ENCODE data around the gene TYMS.

Gene TYMS

DNA sequence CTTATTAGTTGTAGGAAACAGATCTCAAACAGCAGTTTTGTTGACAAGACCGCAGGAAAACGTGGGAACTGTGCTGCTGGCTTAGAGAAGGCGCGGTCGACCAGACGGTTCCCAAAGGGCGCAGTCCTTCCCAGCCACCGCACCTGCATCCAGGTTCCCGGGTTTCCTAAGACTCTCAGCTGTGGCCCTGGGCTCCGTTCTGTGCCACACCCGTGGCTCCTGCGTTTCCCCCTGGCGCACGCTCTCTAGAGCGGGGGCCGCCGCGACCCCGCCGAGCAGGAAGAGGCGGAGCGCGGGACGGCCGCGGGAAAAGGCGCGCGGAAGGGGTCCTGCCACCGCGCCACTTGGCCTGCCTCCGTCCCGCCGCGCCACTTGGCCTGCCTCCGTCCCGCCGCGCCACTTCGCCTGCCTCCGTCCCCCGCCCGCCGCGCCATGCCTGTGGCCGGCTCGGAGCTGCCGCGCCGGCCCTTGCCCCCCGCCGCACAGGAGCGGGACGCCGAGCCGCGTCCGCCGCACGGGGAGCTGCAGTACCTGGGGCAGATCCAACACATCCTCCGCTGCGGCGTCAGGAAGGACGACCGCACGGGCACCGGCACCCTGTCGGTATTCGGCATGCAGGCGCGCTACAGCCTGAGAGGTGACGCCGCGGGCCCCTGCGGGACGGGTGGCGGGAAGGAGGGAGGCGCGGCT lies at the start of gene TYMS:
TYMS (plus strand) TSS at position 343 of the 690 bp plus-strand sequence; CDS start at position 433, 90 bp downstream.
- no peak for DNase-seq

DNA sequence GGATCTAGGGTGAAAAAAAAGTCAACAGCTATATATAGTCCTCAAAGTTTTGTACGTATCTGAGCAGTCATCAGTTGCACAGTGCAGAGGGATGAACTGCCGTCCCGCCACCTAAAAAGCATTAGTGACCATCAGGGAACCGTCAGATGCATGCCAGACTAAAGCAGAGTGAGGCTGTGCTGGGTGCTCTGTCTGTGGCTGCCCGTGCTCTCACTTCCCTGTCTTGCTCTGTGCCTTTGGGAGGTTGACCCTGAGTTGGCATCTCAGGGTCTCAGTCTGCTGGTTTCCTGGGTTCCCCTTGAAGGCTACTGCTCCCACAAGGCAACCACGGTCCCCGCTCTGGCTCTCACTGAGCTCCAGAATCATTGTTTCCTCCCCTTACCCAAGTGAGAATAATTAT lies 49.5 kb upstream of the TYMS start:
- no peak for DNase-seq

DNA sequence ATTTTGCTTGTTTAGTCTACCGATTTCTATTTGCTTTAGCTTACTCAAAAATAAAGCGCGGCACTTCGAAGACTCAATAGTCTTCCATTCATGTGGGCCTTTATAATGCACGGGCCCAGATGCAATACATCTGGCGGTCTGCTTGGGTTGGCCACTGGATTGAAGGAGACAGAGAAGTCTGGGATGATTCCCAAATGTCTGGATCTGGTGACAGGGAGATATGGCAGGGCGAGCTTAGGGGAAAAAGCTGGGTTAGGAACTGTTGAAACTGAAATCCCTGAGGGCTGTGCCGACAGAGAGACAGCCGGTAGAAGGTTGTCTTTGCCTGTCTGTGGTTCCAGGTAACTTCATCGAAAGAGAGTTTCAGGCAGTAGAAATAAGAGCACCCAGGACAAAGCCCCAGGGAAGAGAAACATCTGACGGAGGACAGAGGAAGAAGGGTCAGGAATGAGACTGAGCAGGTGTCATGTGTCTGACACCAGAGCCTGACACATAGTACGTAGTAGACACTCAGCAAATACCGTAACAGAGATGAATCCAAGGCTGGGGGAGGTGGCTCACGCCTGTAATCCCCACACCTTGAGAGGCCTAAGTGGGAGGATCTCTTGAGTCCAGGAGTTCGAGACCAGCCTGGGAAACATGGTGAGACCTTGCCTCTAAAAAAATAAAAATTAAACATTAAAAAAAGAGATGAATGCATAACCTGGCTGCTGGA lies 47.1 kb upstream of the TYMS start:
- DNase-seq: no peak

DNA sequence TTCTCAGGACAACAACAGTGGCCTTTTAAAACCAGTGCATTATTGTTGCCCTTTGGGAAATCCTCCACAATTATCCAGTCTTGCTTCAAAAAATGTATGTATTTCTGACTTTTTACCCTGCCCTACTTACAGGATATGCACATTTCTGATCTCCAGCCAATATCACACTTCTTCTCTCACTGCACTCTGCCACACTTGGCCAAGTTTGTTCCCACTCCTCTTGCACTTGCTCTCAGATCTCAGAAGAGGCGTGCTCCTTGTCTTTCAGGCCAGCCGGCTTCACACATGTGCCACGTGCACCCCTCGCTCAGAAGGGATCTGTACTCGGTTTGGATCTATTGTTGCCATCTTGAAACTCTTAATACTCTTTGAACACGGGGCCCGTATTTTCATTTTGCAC lies 45.3 kb upstream of the TYMS start:
- DNase-seq: no peak

DNA sequence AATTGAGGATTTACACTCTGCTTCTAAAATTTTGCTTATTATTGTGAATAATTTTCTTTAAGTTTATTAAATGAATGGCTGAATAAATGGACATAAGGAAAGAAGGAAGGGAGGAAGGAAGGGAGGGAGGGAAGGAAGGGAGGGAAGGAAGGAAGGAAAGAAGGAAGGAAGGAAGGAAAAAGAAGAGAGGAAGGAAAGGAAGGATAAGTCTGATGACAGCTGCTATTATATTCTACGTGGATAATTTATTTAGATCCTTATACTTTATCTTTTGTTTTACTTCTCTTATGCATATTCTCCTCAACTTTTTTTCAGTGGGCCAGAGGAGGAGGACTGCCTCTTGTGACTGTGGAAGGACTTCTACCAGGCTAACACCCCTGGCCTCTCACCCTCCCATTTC lies 43.3 kb upstream of the TYMS start:
- no peak for DNase-seq

DNA sequence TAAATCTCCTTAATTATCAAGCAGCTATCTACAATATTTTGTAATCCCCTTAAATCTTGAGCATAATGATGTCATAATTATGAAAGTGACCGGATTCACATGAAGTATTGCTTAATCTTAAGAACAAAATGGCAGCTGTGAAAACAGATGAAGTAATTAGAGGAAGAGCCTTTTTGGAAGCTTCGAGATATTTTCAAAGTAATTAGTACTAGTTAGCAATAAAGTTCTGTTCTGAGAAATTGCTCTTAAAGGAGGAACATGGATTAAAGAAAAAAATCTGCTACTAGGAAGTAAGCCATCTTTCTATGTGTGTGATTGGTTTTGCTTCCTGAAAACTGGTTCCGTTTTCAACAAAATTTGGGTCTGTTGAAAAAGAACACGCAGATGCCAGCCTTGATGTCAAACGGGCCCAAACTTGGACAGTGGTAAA lies 42.3 kb upstream of the TYMS start:
- no peak for DNase-seq

DNA sequence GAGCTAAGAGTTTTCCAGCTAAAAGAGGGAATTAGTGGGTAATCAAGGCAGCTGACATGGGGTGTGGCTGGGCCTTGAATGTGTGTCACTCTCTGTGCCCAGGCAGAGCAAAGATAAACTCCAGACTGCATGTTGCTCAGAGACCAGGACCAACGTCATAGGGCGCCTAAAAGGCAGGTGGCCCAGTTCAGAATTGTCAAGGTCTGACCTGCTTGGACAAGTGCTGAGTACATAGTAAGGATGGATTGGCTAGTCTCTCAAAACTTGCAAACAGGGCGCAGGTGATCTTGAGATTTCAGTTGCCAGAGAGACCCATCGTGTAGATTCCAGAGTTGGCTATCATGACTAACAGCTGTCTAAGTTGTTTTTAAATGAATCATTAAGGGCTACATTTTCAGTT lies 41.7 kb upstream of the TYMS start:
- DNase-seq: no peak

DNA sequence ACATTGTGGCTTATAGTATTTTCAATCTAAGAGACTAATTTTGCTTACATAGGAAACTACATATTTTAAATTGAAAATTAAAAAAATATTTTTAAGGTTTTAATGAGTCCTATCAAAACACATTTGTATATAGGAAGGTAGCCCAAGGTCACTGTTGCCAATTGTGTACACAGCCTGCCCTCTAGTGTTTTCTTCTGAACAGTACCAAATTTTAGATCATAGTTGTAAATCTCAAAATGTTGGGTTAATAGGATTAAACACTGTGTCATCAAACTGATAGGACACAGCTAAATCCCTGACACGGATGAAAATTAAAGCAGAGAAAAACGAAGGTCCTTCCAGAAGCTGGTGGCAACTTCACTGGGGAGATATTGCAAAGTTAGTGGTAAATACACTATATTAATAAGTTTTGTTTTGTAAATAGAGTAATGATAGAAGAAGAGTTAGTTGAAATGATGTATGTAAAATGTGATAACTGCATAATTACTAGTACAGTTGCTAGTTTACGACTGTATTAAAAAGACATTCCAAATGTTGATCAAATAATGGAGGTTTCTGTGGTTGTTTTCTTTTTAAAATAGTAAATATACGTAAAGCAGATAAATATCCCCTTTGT lies 41.0 kb upstream of the TYMS start:
- peak; percentile 14 for DNase-seq

DNA sequence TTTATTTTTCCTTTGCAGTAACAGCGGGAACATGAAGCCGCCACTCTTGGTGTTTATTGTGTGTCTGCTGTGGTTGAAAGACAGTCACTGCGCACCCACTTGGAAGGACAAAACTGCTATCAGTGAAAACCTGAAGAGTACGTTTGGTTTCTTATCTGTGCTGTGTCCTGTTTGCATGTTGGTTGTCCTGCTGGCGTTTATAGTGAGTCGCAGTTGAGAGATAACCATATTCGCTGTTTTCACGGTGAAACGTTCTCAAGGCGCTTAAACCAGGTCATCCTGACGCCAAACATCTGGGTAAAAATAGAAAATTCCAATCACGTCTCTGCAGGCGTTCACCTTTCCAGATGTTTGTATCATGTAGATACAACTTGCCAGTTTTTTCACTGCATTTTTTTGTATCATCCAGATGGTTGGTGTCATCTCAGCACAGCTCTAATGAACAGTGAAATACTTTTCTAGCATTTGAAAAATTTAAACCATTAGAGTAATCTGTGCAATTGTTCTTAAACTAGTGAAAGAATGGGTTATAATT lies 39.4 kb upstream of the TYMS start:
- DNase-seq: no peak

DNA sequence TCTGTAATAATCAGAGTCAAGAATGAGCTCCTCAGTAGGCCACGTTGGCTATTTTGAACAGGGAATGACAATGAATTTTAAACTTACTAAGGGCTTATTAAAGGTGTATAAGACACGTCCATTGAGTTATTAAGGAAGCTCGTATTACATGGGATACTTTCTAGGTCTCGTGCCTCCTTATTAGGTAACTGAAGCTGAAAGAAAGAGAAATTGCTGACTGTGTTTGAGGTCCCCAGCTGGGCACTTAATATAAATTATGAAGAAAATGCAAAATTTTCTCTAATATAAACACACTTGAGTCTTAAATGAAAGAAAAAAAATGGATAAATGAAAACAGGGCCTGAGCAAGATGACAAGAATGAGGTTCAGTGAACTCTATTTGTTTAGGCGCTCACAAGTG lies 38.8 kb upstream of the TYMS start:
- DNase-seq: no peak

DNA sequence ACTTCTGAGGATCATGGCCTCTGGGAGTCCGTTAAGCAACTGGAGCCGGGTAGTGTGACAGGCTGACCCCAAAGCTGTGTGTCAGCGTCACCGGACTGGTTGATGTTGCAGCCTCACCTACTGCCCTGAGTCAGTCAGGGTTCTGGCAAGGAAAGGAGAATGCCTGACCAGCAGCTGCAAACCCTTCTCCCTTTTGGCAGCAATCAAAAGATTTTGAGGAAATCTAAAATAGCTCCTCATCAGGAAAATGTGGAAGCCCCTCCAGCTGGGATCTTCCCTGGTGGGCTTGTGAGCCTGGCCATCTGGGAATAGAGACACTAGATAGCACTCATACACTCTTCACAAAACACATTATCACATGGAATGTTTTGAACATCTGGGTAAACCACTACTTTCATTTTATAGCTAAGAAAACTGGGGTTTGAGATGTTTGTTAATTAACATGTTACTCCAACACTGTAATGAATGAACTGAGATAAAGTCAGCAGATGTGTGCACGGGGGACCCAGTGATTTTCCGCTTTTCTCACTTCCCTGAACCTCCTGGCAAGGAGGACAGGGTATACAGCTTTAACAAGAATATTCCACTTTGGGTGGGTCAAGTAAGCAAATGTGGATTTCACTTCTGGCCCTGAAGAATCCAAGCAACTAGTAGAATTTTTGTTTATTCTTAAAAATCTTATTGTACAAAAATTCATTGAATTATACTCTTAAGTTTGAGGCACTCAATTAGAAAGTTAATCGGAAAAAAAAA lies 36.0 kb upstream of the TYMS start:
- no peak for DNase-seq

DNA sequence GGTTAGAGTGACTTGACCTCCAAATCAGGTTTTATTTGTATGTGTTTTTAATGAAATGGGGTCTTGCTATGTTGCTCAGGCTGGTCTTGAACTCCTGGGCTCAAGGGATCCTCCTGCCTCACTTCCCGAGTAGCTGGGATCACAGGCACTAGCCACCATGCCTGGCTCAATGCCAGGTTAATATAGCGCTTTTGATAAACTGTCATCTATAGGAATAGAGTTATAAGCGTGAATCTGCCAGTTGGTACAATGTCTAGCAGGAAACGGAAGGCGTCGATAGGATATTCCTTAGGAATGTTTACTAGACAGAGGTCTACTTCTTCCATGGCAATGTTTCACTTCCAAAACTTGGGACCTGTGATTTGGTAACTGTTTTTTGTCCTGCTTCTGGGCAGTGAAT lies 35.2 kb upstream of the TYMS start:
- DNase-seq: no peak

DNA sequence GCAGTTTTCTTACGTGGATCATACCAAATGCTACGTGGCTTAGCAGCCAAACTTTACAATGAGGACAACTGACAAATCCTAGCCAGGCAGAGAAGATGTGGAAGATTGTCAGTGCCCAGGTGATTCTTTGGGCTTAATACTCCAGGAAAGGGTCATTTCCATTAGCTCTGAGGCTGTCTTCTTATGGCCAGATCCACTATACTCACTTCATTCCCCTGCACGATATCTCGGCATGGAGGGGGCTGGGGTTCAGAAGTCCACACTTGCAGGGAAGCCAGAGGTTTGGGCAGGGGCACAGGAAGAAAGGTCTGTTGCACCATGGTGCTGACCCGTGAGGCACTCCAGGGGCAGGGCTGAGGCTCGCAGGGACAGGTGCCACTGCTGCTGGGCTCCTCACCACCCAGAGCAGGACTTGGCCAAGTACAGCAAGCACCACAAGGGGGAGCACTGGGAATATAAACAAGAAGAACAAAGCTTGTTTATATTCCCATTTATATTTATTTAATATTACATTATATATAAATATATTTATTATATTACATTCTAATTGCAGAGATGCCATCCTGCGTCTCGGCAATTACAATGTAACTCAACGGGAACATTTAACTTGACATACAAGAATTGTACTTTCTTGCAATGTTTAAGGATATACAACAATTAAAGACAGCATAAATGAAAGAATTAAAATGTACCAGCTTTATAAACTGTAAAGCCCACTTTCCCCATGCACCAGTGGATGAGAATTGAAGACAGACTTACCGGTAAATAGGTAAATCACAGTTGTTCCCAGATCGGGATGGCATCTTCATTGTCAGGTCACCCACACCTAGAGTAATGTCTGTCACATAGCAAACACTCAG lies 33.5 kb upstream of the TYMS start:
- DNase-seq: peak; percentile 12

DNA sequence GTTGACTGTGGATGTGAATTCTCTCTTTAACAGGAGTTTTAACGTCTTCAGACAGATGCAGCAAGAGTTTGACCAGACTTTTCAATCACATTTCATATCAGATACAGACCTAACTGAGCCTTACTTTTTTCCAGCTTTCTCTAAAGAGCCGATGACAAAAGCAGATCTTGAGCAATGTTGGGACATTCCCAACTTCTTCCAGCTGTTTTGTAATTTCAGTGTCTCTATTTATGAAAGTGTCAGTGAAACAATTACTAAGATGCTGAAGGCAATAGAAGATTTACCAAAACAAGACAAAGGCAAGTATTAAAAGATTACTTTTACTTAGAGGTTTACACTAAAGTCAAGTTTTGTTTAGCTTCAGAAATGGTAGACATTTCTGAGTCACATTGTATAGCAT lies 30.2 kb upstream of the TYMS start:
- DNase-seq: no peak

DNA sequence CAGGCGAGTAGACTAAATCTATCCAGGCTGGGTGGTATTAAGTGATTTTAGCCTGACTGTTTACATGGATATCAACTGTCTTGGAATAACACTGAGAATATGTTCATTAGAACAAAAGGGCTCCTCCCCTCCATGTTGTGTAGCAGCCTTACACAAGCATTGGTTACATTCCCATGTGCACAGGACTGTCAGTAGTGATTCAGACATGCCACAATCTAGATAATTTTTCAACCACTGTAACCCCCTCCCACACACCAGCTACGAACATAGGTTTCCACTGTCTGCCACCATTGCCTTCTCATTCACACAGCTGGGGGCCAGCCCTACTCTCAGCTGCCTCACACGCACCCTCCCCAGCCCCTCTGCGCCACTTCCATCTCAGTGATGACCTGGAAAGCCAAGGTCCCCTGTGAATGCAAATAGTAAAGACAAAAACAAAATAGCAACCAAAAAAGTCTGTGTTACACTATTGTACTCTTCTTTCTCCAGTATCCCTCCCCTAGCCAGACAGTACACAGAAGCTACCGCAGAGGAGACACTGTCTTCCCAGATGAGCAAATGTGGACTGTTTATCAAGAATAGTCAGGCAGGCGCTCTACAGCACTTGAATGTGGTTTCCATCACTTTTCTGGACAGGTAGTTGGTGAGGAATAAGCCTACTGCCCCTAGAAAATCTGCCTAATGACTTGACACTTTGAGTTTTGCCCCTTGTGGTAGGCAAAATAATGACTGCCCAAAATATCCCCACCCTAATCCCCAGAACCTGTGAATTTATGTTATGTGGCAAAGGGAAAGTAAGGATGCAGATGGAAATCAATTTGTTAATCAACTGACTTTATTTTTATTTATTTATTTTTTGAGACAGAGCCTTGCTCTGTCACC lies 27.9 kb upstream of the TYMS start:
- DNase-seq: no peak

DNA sequence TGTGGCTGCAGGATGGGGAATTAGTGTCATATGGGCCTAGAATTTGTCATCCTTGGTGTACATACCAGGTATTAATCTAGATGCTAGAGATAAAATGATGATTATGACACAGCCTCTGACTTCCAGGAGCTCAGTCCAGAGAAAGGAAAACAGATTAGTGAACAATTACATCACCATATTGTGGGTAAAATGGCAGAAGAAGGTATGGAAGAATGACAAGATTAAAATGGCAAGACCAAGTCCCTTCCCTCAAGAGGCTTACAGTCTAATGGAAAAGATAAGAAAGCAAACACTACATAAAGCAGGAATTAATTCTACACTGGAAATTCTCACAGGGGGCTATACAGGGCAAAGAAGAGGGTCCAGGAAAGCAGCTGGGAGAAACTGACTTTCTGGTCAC lies 25.9 kb upstream of the TYMS start:
- DNase-seq: no peak

DNA sequence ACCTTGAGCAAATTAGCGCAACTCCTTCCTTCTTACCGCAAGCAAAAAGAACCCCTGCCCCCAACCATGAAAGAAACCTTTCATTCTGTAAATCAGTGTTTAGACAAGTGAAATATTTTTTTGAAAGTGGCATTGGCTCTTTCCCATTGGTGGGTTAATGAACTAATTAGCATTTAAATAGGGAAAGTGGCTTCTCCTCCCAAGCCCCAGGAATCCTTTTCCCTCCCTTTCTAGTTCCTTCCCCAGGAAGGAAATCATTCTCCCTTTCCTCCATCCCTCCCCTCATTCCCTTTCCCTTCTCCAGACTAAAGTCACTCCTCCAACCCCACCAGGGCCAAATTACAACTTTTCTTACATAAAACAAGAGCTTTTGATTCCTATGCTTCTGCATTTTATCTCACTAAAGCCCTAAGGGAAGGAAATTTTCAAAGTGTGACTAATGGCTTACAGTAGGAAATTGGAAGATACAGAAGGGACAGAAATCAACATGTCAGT lies 22.9 kb upstream of the TYMS start:
- DNase-seq: no peak

DNA sequence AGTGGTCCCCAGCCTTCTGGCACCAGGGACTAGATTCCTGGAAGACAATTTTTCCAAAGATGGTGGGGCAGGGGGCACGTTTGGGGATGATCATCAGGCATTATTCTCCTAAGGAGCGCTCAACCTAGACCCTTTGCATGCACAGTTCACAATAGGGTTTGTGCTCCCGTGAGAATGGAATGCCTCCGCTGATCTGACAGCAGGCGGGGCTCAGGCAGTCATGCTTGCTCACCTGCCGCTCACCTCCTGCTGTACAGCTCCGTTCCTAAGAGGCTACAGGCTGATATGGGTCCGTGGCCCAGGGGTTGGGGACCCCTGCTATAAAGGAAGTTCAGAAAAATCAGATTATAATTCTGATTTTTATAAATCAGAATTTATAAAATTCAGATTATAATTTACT lies 22.3 kb upstream of the TYMS start:
- DNase-seq: no peak

DNA sequence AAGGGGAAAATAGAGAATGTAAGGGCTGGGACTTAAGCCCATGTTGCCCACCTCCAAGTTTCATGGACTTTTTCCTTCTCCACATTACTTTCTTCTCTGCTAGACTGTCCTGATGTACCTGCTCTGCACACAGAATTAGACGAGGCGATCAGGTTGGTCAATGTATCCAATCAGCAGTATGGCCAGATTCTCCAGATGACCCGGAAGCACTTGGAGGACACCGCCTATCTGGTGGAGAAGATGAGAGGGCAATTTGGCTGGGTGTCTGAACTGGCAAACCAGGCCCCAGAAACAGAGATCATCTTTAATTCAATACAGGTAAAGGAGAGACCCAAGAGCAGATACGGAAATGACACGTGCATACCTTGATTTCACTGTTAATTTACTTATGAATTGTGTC lies 16.2 kb upstream of the TYMS start:
- no peak for DNase-seq

DNA sequence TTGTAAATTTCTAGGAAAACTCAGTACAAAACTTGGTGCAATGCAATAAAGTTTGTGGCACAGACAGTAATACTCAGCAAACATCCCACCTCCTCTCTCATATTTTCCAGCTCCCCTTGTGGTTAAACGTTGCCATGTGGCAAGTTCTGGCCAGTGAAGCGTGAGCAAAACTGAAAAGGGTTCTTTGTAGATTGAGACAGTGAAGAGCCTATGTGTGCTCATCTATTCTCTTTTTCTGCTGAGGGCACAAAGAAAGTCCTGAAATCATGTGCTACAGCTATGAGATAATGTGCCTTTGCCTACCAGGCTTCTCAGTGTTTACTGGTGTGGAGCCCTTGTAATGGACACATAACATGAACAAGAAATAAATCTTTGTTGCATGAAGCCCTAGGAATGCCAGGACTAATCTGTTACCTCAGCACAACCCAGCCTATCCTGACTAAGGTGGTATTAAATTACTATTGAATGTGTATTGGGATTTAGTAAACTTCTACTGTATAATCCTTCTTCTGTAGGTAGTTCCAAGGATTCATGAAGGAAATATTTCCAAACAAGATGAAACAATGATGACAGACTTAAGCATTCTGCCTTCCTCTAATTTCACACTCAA lies 13.0 kb upstream of the TYMS start:
- DNase-seq: no peak

DNA sequence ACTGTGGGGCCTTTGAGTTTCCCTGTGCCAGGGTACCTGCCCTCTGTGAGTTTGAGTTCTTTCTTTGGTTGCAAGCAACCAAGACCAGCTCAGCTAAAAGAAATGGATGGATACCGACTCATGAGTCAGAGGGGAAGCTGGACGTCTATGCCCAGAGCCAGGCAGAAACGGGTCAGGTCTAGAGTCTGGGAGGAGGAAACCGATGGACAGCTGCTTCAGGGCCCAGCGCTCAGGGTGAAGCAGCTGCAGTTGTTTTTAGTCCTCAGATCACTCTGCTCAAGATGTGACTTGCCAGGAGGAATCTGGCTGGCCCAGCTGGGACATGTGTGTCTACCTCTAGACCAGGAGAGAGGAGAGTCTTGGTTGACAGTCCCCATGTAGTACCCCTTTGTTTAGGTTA lies 10.1 kb upstream of the TYMS start:
- DNase-seq: no peak

Data from T1000 (cell line).